Ureter (tissue), 1 donor: ENCODE data around the gene TANC1. TPM values are rescaled to one million over a fixed set of nuclear protein-coding genes. Genes with fewer than 3 reads are reported as not detected.

ENCODE experiments used
- DNase-seq: peaks from one replicate; pipeline ENCODE4 v3.0.0-alpha.2; 2020; ENCODE audit warnings: low spot score
- total RNA-seq: library from RNA; stranded (reverse); gene quantifications from one replicate; pipeline ENCODE4 v1.2.4, GENCODE V29; 2023
- donor health status: DM: yes; HTN: yes; CAD: no.

TANC1 gene
- total RNA-seq, 1 donor from 2014 or later = 62.9 TPM

DNA sequence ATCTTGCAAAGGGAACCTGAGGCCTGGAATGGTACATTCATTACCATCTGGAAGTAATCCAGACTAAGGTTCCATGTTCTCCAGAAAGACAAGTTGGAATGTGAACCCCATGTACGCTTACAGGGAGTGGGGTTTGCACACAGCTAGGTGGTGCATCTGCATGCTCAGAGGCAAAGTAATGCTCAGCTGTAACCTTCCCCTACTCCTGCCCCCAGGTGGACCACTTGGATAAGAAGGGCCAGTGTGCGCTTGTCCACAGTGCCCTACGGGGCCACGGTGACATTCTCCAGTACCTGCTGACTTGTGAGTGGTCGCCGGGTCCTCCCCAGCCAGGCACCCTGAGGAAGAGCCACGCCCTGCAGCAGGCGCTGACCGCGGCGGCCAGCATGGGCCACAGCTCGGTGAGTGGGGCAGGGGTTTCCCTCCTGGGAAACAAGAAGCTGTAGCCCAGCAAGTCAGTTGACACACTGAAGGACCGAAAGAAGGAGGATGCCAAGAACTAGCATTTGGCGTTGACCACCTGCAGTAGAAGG is 228.0 kb downstream of the TANC1 start:
- no peak for DNase-seq

DNA sequence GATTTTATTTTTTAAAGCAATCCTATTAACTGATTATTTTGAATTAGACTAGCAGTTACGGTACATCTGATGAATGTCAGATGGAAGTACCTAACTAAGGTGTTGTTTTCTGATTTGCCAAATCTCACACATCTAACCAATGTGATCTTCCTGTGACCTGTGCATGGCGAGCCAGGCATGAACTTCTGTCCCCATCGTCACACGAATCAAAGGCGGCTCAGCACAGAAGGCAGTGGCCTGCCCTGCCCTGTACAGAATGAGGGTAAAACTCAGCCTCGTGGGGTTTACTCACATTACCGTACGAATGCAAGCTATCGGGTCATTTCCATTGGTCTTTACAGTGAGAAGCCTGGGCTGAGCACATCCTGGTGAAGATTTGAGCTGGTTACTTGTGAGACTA is 230.8 kb downstream of the TANC1 start:
- DNase-seq = no peak

DNA sequence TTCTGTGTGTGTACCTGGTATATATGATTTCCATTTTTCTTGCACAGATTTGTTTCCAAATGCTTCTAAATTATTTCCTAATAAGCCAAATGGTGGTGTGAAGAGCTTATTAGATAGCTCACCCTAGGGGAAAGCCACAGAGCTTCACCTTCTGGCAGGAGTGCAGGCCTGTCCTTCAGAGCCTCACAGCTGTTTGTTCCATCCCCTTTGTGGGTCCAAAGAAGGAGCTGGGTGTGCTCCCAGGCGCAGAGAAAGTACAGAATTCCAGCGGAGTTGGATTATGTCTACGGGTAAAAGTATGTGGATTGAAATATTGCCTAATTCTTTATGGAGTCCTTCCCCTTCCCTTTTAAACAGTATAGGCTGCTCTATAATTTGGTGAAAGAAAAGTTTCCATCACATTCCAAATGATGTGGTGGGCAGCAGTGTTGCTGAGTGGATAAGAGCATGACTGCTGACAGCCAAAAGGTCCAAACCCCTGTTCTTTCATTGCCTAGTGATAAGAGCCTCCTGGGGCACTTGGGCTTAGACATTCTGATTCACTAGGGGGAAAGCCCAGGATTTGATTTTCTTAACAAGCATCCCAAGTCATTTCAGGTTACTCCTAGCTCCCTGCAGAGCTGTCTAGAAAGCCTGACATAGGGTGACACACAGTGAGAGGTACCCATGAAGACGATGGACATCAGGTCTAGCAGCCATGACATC is 231.5 kb downstream of the TANC1 start:
- DNase-seq = no peak

DNA sequence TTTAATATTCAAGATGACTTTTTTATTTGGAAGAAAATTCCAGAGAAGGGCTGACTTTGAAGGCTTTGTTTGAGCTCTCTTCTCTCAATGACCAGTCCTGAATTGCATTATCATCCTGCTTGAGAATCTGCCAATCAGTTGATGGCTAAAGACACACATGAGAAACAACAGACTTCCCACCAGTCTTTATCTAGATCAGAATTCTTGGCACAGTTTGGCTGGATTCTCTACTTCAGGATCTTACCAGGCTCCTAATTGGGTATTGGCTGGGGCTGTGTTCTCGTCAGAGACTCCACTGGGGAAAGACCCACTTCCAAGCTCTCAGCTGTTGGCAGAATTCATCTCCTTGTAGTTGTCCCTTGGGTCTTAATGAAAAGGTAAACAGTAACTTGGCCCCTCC is 232.1 kb downstream of the TANC1 start:
- no peak for DNase-seq

DNA sequence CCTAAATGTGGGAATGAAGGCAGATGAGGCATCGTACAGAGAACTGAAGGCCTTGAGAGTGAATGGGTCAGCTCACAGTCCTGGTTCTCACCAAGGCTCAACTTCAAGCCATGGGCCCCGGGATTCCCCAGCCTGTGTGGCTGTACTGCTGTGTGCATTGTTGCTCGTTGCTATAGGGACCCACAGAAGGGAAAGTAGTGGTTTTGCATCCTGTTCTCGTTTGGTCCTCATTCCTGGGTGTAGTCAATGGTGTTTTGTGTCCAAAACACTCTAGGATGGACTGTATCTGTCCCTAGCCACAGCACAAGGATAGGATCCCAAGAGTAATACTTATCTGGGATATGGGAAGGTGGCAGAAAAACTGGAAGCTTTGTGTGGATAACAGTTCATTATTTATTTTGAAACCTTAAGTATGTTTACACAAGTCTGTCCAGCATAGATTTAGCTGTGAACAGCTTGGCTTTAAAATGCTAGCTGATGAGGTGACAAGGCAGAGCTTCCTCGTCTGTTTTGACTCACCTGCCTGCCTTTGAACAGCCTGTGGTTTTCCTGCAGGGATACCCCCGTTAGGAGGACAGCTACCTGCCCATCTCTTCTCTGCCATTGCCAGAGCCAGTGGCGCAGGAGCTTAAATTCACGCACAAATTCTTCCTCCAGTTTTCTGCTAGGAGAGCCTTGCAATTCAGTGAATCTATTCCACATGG is 233.1 kb downstream of the TANC1 start:
- DNase-seq = no peak

DNA sequence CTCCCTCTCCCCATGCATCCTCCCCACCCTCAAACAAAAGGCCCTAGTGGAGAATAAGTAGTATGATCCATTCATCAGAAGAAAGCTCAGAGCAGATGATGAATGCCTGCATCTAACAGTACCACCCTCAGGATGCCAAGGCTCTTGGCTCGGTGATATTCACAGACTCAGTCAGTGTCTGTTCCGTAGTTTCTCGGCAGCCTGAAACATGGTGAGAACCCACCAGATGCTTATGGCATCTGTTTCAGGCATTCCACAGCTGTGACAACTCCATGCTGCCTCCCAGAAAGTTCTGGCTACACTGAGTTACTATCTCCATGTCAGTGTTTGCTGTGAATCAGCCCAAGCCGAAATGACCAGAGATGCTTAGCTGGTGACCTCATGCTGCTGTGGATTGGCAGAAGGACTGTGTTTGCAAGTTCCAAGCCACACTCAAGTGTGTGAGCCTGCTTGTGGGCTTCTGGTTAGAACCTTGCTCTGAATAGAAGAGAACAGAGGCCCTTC is 234.2 kb downstream of the TANC1 start:
- no peak for DNase-seq

DNA sequence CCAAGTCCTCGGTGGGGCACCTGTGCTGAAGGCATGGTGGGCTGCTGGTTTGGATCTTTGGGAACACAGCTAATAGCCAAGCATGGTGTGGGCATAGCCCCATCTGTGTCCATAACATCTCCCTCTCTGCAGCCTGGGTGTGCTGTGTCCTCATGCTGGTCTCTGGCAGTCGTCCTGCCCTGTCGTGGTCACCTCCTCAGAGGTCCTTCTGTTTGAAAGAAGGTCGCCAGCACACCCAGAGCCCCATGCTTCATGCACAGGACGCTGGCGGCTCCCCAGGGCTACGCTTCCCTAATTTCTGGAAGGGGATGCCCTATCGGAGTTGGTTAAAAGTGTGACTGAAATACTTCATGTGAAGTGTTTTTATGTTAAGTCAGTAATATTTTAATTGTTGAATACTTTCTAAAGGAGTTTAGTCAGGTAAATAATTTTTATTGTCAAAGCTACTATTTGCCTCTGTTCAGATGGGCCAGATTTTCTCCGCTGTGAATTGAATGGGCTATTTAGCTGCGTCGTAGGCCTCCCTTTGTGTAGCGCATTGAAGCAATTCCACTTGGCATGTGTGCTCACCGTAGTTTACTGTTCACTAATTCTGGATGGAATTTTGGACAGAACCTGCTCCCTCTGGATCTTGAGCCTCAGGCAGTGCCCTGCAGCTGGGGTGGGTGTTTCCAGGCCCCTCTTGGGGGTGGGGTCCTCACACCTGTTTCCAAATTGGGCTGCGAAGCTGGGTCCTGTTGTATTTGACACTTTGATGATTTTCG is 236.1 kb downstream of the TANC1 start:
- DNase-seq = no peak

DNA sequence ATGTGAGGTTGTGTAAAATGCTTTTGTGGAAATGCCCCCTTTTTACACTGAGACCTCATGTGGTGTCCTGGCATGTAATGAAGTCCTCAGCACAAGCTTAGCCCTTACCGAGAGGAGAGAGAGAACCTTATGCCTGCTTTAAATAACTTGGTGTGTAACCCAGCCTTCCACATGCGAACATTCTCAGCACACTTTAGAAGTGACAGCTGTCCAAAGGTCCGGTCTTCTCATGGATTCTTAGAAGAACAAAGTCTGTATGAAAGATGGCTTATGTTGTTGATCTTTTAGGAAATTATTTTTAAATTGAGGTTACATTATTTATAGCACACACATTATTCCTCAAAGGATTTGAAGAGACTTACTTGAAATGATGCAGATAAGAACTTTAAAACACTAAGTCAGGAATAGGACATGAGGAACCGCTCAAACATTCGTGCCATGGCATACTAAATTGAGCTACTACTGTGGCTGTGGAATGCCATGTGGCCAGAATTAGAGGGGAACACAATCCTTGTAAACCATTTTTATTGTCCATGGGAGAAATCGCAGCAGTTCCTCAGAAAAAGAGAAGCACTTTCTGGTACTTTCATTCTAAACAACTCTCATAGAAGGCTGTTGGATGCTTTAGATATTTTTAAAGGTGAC is 238.4 kb downstream of the TANC1 start:
- DNase-seq = no peak

DNA sequence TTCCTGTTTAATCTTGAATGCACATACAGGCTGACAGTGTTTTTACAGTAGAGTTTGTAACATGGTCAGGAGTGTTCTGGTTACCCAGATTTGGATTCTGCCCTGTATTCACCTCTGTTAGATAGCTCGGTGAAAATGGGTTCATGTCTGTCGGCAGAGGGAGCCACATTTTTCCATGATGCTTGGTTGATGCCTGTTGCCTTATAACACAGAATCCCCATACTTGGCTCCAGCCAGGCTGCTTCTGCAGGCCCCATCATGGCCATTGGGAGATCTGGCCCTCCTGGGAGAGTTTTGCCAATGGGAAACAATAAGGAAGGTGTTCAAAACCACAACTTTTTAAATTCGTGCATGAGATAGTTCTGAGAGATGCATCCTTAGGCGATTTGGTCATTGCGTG is 240.0 kb downstream of the TANC1 start:
- DNase-seq = no peak

DNA sequence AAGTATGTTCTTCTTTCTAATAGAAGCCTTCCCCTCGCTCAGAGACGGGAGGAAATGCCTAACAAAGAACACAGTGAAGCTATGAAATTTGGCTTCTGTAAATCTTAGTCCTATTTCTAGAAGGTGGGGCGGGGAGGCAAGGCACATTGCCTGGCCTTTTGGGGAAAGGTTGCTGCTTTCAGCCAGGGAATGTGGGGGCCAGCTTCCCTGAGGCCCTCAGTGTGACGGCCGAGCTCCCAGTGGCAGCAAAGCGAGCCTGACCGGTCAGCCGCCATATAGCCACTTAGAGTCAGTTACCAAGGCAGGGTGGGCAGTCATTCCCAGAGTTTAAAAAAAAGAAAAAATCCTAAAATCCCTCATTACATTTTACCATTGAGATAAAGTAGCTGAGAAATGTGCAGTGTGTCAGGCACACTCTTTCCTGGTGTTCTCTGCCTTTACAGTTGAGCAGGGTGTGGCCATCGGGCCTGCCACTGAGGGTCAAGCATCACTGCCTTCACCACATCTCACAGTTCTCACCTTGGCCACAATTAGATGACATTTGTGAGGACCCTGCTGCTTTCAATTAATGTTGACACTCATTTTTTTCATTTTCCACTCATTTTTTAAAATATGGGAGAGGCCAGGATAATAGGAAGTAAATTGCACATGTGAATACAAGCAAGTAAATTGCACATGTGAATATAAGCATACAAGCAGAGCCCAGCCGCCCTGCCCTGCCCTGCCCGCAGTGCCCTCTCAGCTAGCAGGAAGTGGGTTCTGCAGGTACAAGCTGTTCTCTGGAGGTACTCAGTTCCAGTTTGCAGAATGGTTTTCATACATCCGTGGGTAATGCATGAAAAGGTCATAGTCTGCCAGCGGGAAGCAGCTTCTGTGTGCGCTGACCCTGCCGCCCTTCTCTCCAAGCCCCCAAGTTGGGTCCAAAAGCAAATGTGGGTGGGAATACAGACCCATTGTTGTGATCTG is 241.2 kb downstream of the TANC1 start:
- DNase-seq = peak; percentile 60

DNA sequence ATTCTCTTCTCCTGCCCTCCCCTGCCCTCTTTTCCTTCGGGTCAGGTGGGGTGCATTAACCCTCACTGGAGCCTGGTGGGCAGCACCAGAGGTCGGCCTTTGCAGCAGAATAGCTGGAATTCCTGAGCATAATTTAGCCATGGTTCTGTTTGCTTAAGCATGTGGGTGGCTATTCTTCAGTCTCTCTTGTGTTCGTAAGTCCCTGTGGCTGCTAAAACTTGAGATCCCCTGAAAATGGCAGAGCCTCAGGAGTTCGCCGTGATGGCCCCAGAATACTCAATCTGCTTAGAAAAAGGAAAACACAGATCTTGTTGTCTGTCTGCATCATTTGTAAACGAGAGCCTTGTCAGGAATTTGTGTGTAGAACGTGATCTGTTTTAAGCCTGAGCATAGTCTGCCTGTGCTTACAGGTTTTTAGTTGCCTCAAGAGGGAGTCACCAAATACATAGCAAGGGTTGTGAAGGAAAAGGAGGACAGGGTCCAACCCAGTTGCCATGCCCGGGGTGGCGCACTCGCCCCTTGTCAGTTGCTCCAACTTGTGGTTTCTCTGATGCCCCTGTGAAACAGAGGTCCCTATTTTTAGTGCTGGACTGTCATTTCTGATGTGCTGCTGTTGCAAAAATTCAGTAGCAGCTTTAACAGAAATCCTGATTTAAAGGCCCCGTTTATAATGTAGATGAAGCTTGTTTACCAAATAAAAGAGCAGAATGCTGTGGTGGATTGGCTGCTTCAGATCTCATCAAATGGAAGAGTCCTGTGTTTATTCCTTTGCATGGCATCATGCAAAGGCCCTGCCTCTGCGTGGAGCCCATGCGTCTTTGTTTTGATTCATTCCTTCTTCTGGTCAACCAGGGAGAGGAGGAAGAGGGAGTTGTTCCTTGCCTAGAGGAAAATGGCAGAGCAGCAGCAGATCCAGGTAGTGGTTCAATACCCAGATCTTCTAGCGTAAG is 243.3 kb downstream of the TANC1 start:
- DNase-seq = peak; percentile 30

DNA sequence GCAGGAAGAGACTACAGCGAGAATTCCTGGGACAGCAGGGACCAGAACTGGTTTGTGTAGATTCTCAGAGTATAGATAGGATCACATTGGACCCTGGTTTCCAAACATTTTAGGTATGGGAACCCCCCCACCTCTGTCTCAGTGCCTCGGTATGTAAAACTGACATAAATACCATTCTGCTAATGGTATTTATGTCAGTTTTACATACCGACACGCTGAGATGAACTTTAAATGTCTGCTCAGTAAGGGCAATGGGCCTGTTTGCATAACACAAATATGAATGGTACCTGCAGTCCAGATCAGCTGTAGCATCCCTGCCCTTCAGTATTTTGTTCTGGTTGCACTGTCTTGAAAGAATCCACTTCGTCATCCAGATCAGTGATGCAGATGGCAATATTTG is 244.9 kb downstream of the TANC1 start:
- DNase-seq = no peak

DNA sequence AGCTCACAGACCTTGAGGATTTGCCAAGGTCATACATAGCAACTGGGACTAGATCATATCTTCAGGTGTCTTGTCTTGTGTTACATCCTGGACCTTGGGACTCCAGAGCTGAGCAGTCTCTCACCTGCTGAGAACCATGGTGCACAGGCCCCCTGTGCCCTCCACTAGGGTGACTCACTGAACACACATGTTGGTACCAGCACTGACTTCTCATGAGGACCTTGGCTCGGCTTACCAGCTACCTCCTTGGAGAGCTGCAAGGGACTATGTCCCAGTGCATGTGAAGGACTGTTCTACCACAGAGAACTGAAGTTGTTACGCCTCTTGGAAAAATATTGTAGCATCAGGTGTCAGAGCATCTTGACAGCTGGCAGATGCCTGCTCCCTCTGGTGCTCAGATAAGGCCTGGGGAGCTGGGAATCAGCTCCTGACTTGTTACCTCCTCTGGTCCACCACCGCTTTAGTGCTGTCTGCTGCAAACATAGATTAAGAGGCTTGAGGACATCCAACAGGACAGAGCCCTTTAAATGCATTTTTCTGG is 246.0 kb downstream of the TANC1 start:
- no peak for DNase-seq

DNA sequence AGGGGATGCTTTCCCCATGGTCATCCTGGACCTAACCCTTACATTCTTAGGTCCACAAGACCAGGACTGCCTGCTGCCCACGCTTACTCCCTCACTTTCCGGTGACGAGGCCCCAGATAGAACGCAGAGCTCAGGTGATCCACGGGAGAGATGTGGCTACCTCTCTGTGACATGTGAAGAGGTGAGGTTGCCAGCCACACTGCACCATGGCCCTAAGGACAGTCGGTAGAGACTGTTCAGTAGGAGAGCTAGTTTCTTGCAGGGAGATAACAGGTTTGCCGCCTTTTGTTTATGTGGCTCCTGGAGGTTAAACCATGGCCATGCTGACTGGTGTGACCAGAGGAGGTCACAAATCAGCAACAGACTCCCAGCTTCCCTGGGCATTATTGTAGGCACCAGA is 246.7 kb downstream of the TANC1 start:
- no peak for DNase-seq

DNA sequence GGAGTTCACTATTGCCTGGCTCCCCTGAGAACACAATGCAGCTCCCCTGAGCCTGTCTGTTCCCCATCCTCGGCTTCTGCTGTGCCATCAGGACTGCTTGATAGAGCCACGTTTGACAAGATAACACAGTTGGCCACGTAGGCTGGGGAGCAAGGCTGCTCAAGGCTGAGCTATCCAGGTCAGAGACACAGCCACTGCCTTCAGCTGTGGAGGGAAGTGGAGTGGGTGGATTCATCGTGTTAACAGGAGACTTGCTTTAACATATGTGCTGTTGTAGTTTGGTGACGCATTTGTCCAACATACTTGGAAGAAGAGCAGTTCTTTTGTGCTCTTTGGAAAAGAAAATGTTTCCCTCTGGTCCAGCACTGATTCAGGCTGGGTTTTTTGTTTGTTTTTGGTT is 249.2 kb downstream of the TANC1 start:
- no peak for DNase-seq

DNA sequence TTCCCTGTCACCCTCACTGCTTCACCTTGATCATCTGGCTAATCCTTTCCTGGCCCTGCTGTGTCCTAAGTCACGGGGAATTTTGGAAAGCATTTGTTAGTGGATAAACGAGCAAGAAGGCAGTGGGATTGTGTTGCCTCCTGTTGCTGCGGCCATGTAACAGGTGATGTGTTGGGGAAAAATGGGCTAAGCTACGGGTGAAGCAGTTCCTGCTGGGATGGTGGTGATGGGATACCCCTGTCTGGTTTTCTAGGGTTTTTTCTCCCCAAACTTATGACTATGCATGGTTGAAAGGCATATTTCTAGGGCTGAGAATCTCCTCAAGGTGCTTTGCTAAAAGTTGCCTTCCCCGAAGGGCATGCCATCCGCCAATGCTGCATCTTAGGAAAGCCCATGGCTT is 249.9 kb downstream of the TANC1 start:
- DNase-seq = no peak

DNA sequence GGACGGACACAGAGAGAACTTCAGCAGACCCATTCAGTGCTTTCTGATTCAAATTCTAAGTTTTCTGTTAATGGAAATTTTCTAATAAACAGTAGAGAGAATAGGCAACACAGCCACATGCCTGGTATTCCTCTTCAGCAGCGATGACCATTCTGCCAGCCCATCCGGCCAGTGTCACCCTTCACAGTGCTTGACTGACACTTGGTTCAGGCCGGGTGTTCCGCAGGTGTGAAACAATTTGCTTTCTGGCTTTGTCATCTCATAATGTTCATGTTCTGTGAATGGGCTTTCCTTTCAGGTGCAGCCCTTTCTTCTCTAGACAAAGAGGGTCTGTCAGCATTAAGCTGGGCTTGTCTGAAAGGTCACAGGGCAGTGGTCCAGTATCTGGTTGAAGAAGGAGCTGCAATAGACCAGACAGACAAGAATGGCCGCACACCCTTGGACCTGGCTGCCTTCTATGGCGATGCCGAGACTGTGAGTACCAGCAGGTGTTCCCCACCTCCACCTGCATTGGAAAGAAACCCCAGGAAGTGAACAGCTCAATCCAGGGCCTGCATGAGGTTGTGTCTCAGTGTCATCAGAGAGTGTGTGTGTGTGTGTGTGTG is 251.1 kb downstream of the TANC1 start:
- no peak for DNase-seq

DNA sequence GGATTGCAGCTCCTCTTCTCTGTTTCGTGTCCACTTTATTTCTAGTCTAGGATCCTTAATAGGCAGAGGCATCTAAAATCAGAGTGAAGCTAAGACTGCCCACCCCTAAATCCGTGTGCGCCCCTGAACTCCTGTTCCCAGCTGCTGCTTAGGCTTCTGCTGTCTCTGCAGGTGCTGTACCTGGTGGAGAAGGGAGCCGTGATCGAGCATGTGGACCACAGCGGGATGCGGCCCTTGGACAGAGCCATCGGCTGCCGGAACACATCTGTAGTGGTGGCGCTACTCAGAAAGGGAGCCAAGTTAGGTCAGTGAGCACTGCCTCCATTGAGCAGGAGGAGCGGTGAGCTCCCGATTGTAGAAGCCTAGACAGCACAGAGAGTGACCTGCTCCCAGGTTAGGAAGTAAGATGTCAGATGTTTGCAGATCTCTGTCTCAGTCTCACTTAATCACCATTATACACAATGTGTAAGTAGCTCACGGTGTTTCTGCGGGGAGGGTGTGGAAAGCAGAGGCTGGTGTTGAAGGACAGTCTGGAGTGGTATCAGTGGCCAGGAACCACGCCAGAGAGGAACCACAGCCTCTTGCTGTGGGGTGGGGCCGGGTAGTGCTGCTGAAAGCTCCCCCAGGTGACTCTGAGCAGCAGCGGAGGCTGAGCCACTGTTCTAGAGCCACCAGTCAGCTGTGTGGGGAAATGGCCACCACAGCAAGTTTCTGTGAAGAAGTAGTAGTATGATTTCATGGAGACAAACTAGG is 255.8 kb downstream of the TANC1 start:
- DNase-seq = no peak
